ENCODE data around the gene SPOP.
"Not testable (repeated sequence)": the region's sequence is repeated elsewhere in the genome, so short reads cannot be mapped to it uniquely, and the experiment has no call there.

The SPOP gene

DNA sequence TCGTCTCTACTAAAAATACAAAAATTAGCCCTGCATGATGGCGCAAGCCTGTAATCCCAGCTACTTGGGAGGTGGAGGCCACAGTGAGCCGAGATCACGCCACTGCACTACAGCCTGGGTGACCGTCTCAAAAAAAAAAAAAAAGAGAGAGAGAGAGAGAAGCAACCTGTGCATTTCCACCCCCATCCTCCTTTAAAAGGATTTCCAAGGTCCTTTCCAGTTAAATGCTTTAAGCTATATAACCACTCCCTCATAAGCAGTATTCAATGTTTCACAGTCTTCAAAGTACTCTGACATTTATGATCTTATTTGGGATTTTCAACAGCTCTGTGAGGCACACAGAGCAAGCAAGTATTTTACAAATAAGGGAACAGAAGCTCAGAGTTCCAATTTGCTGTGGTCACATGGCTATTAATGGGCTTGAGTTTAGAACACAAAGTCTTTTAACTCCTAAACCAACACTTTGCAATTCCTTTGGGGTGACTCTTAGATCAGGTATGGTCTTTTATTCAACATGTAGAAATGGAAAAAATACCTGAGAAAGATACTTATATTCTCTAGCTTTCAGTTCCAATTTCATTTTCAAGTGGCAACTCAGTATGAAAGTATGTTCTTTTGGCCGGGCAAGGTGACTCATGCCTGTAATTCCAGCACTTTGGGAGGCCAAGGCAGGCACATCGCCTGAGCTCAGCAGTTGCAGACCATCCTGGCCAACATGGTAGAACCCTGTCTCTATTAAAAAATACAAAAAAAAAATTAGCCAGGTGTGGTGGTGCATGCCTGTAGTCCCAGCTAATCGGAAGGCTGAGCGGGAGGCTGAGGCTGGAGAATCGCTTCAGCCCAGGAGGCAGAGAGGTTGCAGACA is 31.3 kb downstream of the SPOP start:
- peak in 1 of 2 donors; percentile 5 for DNase-seq

DNA sequence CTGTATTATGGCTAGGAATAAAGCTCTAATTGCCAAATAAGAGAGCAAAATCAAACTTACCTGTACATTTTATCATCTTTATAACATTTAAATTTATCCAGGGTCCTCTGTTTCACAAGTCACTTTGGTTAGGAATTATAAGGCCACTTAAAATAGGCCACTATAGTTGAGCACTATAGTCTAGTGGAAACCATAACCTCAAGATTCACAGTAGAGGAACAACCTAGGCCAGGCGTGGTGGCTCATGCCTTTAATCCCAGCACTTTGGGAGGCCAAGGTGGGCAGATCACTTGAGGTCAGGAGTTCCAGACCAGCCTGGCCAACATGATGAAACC is 31.9 kb downstream of the SPOP start:
- not testable (repeated sequence) for DNase-seq

DNA sequence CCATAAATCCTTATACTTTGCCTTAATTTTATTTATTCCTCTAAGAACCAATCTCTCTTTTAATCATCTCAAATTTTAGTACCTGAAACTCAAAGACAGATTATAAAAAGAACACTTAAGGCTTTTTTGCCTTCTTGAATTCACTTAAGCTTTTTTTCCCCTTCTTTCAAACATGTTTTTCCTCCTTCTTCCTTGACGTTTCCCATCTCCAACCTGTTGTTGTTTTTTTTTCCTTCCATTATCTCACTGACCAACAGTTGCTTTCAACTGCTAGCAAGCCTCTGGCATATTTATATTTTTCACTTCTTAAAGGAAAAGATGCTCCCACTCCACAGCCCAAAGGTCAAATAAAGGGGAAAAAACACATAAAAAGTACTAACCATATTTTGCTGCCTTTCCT is 32.2 kb downstream of the SPOP start:
- no peak for DNase-seq

GRCh38 chr17:49640556-49640955 is 37.3 kb downstream of the SPOP start:
- DNase-seq = no peak

DNA sequence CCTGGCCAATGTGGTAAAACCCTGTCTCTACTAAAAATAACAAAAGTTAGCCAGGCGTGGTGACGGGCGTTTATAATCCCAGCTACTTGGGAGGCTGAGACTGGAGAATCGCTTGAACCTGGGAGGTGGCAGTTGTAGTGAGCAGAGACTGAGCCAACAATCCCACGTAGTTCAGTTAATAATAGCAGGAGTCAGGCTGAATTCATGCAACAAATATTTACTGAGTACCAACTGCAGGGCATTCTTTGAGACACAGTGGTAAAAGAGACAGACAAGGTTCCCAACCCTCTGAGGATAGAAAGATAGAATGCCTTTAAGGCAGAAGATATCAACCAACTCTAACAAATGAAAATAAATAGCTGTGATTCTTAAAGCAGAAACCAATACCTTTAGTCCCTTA is 39.1 kb downstream of the SPOP start:
- no peak for DNase-seq

DNA sequence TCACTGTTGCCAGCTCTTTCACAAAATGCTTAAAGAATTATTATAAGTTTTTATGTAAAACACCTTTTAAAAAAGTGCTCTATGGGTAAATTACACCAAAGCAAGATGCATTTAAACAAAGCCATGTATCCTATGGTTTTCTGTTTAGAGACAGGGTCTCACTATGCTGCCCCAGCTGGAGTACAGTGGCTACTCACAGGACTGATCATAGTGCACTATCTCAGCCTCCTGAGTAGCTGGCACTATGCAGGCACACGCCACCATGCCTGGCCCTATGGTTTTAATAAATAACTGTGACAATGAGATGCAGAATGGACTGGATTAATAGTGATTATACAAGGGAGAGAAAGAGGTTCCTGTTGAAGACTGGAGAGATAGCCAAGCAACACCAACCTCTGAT is 40.2 kb downstream of the SPOP start:
- no peak for DNase-seq

DNA sequence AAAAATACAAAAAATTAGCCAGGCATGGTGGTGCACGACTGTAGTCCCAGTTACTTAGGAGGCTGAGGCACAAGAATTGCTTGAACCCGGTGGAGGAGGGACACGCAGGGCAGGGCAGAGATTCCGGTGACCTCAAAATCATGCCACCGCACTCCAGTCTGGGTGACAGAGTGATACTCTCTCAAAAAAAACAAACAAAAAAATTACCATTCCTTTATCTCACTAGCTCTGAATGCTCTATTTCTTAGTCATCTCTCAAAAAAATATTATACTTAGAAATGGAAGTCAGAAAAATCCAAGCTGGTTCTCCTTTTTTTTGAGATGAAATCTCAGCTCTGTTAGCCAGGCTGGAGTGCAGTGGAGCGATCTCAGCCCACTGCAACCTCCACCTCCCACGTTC is 40.8 kb downstream of the SPOP start:
- DNase-seq = no peak

DNA sequence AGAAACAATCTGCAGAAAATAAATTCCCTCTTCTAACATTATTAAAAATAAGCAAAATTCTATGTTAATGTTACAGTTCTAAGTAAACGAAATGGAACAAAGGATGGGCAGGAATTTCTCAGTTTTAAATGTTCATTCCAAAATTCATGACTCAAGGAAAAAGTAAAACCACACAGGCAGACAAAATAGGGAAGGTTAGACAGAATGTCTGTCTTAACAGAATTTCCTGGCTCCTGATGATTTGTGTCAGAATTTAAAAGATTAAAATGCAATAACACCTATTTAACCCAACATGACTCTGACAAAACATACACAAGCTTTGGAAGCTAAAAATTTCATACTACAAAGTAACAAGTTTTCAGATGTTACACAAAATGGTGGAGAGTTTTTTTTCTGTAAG is 42.8 kb downstream of the SPOP start:
- no peak for DNase-seq

- DNase-seq = no peak
These were observed 43.4 kb downstream of the SPOP start for GRCh38 chr17:49634485-49634860.

- no peak for DNase-seq
These were observed 44.0 kb downstream of the SPOP start for GRCh38 chr17:49633762-49634484.

- DNase-seq = no peak
These were observed 44.6 kb downstream of the SPOP start for GRCh38 chr17:49633250-49633649.

GRCh38 chr17:49632201-49632600 is 45.7 kb downstream of the SPOP start:
- DNase-seq = no peak

DNA sequence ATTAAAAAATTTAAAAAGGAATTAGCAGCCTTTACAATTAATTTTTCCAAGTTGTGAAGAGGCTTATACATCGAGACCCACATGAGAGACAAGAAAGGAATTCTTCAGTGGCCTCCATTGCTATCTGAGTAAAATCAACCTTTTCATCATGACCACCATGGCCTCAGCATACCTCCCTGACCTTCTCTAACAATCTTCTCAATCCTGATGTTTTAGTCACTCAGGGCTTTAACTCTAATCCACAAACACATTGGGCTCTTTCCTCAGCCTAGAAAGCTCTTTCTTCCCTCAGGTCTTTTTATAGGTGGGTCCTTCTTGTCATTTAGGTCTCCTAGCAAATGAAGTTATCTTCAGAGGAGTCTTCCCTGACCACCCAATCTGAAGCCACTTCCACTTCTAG is 46.4 kb downstream of the SPOP start:
- DNase-seq = no peak

GRCh38 chr17:49630113-49630900 is 47.6 kb downstream of the SPOP start:
- no peak for DNase-seq

GRCh38 chr17:49629447-49629846 is 48.5 kb downstream of the SPOP start:
- DNase-seq = no peak

DNA sequence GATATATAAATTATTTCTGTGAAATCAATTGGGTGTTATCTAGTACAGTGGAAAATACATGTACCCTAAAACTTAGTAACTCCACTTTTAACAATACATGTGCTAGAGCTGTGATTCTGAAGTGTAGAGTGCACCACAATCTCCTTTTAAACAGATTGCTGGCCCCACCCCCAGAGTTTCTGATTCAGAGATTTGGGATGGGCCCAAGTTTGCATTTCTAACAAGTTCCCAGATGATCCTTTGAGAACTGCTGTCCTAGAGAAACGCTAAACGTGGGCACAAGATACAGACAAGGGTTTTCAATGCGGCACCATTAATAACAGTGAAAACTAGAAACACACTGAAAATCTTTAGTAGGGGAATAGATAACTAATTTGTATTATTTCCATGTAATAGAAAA is 53.0 kb downstream of the SPOP start:
- DNase-seq = no peak

GRCh38 chr17:49621946-49622529 is 55.9 kb downstream of the SPOP start:
- DNase-seq = no peak

- no peak for DNase-seq
These were observed 56.5 kb downstream of the SPOP start for GRCh38 chr17:49621420-49621819.

DNA sequence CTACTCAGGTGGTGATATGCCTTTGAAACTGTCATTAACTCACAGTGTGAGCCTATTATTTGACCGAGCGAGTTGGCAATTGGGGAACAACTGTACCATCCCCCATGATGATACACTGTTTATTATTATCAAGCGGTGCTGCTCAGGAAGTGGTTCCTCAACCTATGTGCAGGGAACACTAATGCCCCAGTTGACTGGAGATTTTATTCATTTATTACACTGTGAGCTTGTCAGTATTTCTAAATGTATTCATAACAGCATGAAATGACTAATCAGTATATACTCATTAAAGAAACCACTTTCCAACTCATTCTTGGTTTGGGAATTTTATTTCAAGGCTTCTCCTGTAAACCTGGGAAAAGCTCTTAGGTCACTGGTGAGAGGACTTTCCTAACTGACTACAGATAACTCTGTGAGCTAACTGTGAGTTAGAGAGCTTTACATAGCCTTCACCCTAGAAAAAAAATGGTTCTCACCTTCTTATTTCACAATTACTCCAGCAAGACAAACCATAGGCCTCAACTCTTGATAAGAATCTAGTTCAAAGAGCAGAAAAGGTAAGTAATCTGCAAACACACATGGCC is 59.8 kb downstream of the SPOP start:
- DNase-seq = no peak

- DNase-seq = no peak
These were observed 61.2 kb downstream of the SPOP start for GRCh38 chr17:49616601-49617131.

- no peak for DNase-seq
These were observed 61.8 kb downstream of the SPOP start for GRCh38 chr17:49616086-49616485.

- DNase-seq = no peak
These were observed 64.6 kb downstream of the SPOP start for GRCh38 chr17:49613182-49613800.
